PC-9 (cell line): ENCODE measurements around the gene SPACDR. TPM values are rescaled to one million over a fixed set of nuclear protein-coding genes. Genes with fewer than 3 reads are reported as not detected.

Experiments
- BruUV-seq: library from RNA; stranded (reverse); fragments of 400-500 nt; replicated peaks from 2 replicates; lab custom pipeline; 2021; lab: Mats Ljungman, UMichigan
- CTCF ChIA-PET: fragments of 300-600 bp; sonication (Branson Sonifier 250); formaldehyde crosslinking; loops from one replicate; lab custom pipeline; 2022; ENCODE audit warnings: antibody characterized with exemption; lab: Charles Lee
- POLR2A ChIA-PET: fragments of 300-600 bp; sonication (Branson Sonifier 250); formaldehyde crosslinking; loops from one replicate; lab custom pipeline; 2022; ENCODE audit warnings: antibody characterized with exemption; ENCODE audit not compliant: unreplicated experiment; lab: Charles Lee
- DNase-seq, 2 experiments: peaks; one replicate each; pipeline versions ENCODE4 v3.0.0 to v3.0.0-alpha.2; 2015 to 2022; ENCODE audit warnings: mixed read lengths in 1 of 2
- H2AFZ ChIP-seq: fragments of 200-600 bp; sonication (generic); 2 replicates; pipeline ENCODE4 v1.8.1; 2017; ENCODE audit warnings: antibody characterized with exemption
- H3F3A ChIP-seq: fragments of 200-600 bp; sonication (generic); 2 replicates; pipeline ENCODE4 v1.8.1; 2017; ENCODE audit warnings: antibody characterized with exemption, mild to moderate bottlenecking, low read depth; ENCODE audit not compliant: insufficient read depth
- H3K27ac ChIP-seq: fragments of 200-600 bp; sonication (generic); 2 replicates; pipeline ENCODE4 v1.6.1; 2016; ENCODE audit warnings: mixed run types
- H3K27me3 ChIP-seq: fragments of 200-600 bp; sonication (generic); 2 replicates; pipeline ENCODE4 v1.6.1; 2016; ENCODE audit warnings: low read depth, mixed run types; ENCODE audit not compliant: insufficient read depth
- H3K36me3 ChIP-seq: fragments of 200-600 bp; sonication (generic); 2 replicates; pipeline ENCODE4 v1.6.1; 2016; ENCODE audit warnings: low read depth, mixed run types
- H3K4me1 ChIP-seq: fragments of 200-600 bp; sonication (generic); replicated peaks from 2 replicates; pipeline ENCODE4 v1.6.1; 2016; ENCODE audit warnings: mixed run types; ENCODE audit not compliant: insufficient read depth
- H3K4me2 ChIP-seq: fragments of 200-600 bp; sonication (generic); 2 replicates; pipeline ENCODE4 v1.6.1; 2017; ENCODE audit warnings: mixed run types
- H3K4me3 ChIP-seq: fragments of 200-600 bp; sonication (generic); 2 replicates; pipeline ENCODE4 v1.6.1; 2016; ENCODE audit warnings: mixed run types
- H3K79me2 ChIP-seq: fragments of 200-600 bp; sonication (generic); 2 replicates; pipeline ENCODE4 v1.6.1; 2017; ENCODE audit warnings: low read depth, mixed run types
- H3K9me2 ChIP-seq: fragments of 200-600 bp; sonication (generic); 2 replicates; pipeline ENCODE4 v1.8.1; 2017; ENCODE audit warnings: mild to moderate bottlenecking; ENCODE audit not compliant: insufficient read depth
- H3K9me3 ChIP-seq: fragments of 200-600 bp; sonication (generic); 2 replicates; pipeline ENCODE4 v1.8.1; 2016; ENCODE audit warnings: low read depth; ENCODE audit not compliant: insufficient read depth
- H4K20me1 ChIP-seq: fragments of 200-600 bp; sonication (generic); 2 replicates; pipeline ENCODE4 v1.8.1; 2017; ENCODE audit not compliant: insufficient read depth
- EZH2 ChIP-seq: fragments of 200-600 bp; sonication (generic); IDR thresholded peaks from 2 replicates; pipeline ENCODE4 v1.8.0; 2017; ENCODE audit warnings: antibody characterized with exemption, low read depth
- intact Hi-C: fragments of 100-400 bp; cut with micrococcal nuclease; formaldehyde crosslinking; loops from one replicate; pipeline ENCODE4 v1.10.0; 2022; ENCODE audit not compliant: unreplicated experiment
- total RNA-seq: library from RNA; stranded (reverse); gene quantifications from 2 replicates; pipeline ENCODE4 v1.2.3, GENCODE V29; 2021
- TF ChIP-seq, protein P1 (sequence below): fragments of 200-600 bp; sonication (generic); conservative IDR thresholded peaks from 2 replicates; pipeline ENCODE4 v1.6.1; 2017; ENCODE audit warnings: mixed run types, antibody characterized with exemption, mild to moderate bottlenecking, moderate library complexity

SPACDR gene
- total RNA-seq, 1 experiment from 2014 or later = 1.4 TPM

DNA sequence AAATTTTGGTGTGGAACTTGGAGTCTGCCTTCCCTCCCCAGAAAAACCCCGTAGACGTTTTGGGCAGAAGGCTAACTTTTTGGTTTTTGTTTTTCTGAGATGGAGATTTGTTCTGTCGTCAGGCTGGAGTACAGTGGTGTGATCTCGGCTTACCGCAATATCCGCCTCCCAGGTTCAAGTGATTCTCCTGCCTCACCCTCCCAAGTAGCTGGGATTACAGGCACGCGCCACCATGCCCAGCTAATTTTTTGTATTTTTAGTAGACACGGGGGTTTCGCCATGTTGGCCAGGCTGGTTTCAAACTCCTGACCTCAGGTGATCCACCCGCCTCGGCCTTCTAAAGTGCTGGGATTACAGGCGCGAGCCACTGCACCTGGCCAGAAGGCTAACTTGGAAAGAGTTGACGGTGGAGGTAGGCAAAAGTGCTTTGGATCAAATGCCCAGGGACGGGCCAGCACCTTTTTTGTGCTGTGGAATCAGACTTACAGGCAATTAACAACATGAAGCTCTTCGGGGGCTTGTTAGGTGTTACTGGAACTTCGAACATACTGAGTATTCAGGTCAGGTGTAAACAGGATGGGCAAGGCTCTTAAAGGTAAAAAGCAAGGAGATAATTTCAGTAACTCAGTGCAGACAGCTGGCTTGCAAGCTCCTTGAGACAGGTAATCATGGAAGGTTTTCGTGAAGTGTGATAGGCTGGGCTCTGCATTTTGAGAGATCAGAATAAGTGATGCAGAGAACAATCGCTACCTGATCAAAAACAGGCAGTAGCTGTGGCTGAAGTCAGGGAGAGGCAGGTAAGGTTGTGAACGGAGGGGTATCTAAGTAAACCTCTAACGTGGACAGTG, 29.5 kb downstream of the SPACDR start:
- H3K4me3 ChIP-seq = peak overlapping the region; percentile 87
- peaks cover 40% of the 10 kb centered on the region for H3K4me1 ChIP-seq
- ChIA-PET POLR2A (no interaction called here), CTCF (no interaction called here)
- H3K9me3 ChIP-seq = no peaks in the 10 kb centered on the region
- peaks cover 61% of the 10 kb centered on the region for H3K79me2 ChIP-seq
- H3K4me2 ChIP-seq = peak overlapping the region; percentile 96
- intact Hi-C loops = no loop called here
- no TSS peak for BruUV-seq
- peak overlapping the region; percentile 77 for H3K27ac ChIP-seq
- H3K36me3 ChIP-seq = peaks cover 26% of the 10 kb centered on the region; the same call in 1 of the 2 replicates
- H3K9me2 ChIP-seq = no peaks in the 10 kb centered on the region
- H2AFZ ChIP-seq = no peak overlapping the region
- peaks cover 6% of the 10 kb centered on the region for H4K20me1 ChIP-seq
- H3F3A ChIP-seq = peaks cover 59% of the 10 kb centered on the region
- TF ChIP-seq, protein P1, sequence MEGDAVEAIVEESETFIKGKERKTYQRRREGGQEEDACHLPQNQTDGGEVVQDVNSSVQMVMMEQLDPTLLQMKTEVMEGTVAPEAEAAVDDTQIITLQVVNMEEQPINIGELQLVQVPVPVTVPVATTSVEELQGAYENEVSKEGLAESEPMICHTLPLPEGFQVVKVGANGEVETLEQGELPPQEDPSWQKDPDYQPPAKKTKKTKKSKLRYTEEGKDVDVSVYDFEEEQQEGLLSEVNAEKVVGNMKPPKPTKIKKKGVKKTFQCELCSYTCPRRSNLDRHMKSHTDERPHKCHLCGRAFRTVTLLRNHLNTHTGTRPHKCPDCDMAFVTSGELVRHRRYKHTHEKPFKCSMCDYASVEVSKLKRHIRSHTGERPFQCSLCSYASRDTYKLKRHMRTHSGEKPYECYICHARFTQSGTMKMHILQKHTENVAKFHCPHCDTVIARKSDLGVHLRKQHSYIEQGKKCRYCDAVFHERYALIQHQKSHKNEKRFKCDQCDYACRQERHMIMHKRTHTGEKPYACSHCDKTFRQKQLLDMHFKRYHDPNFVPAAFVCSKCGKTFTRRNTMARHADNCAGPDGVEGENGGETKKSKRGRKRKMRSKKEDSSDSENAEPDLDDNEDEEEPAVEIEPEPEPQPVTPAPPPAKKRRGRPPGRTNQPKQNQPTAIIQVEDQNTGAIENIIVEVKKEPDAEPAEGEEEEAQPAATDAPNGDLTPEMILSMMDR = no peak
- TF ChIP-seq EZH2 = no peak
- no peak for DNase-seq
- H3K27me3 ChIP-seq = no peaks in the 10 kb centered on the region

DNA sequence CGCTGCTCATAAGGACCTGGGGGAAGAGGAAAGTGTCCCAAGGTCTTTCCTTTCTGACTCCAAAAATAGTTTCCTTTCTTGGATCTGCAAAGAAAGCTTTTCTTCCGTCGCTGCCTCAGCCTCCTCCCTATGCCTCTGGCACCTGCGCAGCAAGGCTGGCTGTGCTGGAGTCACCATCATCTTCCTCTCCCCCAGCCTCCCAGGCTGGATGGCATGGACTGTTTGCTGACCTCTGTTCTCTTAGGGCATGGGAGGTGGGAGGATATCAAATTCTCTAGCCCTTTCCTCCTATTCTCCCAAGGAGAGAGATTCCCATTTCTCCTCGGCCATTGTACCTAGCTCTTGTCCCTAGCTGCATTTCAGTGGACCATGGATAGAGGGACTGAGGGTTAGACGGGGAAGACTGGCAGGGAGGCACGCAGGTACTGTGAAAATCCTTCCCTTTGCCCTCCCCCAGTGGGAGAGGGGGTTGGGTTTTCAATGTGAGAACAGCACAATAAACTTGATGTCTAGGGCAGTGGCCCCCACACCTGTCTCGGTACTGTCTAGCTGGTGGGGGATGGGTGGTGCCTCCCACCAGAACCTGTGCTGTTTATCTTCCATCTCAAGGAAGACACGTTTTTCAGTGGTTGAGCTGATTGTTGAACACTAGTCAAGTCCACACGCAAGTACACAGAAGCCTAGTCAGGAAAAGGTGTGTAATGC, 30.3 kb downstream of the SPACDR start:
- Histone ChIP-seq H3K9me2 (no peaks in the 10 kb centered on the region), H3K9me3 (no peaks in the 10 kb centered on the region), H3K27ac (no peak overlapping the region), H2AFZ (no peak overlapping the region), H3F3A (peaks cover 55% of the 10 kb centered on the region), H3K4me3 (peak overlapping the region; percentile 87; the same call in 1 of the 2 replicates), H3K36me3 (peaks cover 26% of the 10 kb centered on the region; the same call in 1 of the 2 replicates), H4K20me1 (peaks cover 6% of the 10 kb centered on the region), H3K79me2 (peaks cover 61% of the 10 kb centered on the region), H3K27me3 (no peaks in the 10 kb centered on the region), H3K4me2 (peak overlapping the region; percentile 96), H3K4me1 (peaks cover 40% of the 10 kb centered on the region)
- no TSS peak for BruUV-seq
- intact Hi-C loops = no loop called here
- ChIA-PET POLR2A (no interaction called here), CTCF (interaction anchor here (0.5 kb wide), 1 partner anchor 295 kb away, joined by 4 read pairs; no protein-coding TSS in a partner anchor)
- no peak for DNase-seq
- no peak for TF ChIP-seq EZH2
- TF ChIP-seq, protein P1 = no peak

DNA sequence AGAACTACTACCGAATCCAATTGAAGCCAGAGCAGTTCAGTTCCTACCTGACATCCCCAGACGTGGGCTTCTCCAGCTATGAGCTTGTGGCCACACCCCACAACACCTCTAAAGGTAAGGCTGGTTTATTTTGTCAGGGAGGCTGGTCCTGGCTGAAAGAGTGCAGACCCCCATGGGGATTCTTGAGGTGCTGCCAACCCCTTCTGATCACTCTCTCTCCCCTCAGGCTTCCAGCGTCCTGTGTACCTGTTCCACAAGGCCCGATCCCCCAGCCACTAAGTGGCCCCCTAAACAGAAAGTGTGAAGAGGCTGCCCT, 30.8 kb downstream of the SPACDR start:
- TF ChIP-seq, protein P1 = no peak
- no peak for TF ChIP-seq EZH2
- intact Hi-C loops = no loop called here
- Histone ChIP-seq H4K20me1 (peaks cover 6% of the 10 kb centered on the region), H3K27ac (no peak overlapping the region), H3K27me3 (no peaks in the 10 kb centered on the region), H3K9me2 (no peaks in the 10 kb centered on the region), H3K36me3 (peaks cover 26% of the 10 kb centered on the region; the same call in 1 of the 2 replicates), H3K4me3 (no peak overlapping the region), H3K79me2 (peaks cover 61% of the 10 kb centered on the region), H3F3A (peaks cover 54% of the 10 kb centered on the region), H3K4me2 (0 out of 2 replicates have a peak overlapping the region, but pooled peaks have one; percentile 17), H3K9me3 (no peaks in the 10 kb centered on the region), H3K4me1 (peaks cover 40% of the 10 kb centered on the region), H2AFZ (no peak overlapping the region)
- no TSS peak for BruUV-seq
- no peak for DNase-seq
- ChIA-PET CTCF (interaction anchor here (0.5 kb wide), 1 partner anchor 294 kb away, joined by 4 read pairs; no protein-coding TSS in a partner anchor), POLR2A (no interaction called here)
